ENCODE results near the gene ELOVL4.

ELOVL4 gene

GRCh38 chr6:79913369-79913768, 34.0 kb downstream of the ELOVL4 start:
- H3K27me3 ChIP-seq (ENCODE audit: control insufficient read depth in 2 of 2, insufficient read depth in 2 of 2, low read length in 2 of 2) = no peaks in the 10 kb centered on the region
- no peaks in the 10 kb centered on the region for H3K9me3 ChIP-seq (ENCODE audit: control insufficient read depth in 2 of 2, low read length in 2 of 2)
- no peaks in the 10 kb centered on the region for H3K36me3 ChIP-seq (ENCODE audit: control insufficient read depth in 2 of 2, insufficient read depth in 2 of 2, low read length in 2 of 2)
- H3K27ac ChIP-seq (ENCODE audit: low read depth in 2 of 2, low read length in 2 of 2) = no peak overlapping the region
- H3K4me1 ChIP-seq (ENCODE audit: control insufficient read depth in 2 of 2, insufficient read depth in 2 of 2, low read length in 2 of 2) = no peaks in the 10 kb centered on the region
- H3K4me3 ChIP-seq (ENCODE audit: low read length in 2 of 2) = no peak overlapping the region
- no peak overlapping the region for H3K9ac ChIP-seq (ENCODE audit: low read depth in 1 of 2, low read length in 2 of 2)

- Histone ChIP-seq H3K4me3 (ENCODE audit: low read length in 2 of 2) (no peak overlapping the region), H3K27me3 (ENCODE audit: control insufficient read depth in 2 of 2, insufficient read depth in 2 of 2, low read length in 2 of 2) (no peaks in the 10 kb centered on the region), H3K27ac (ENCODE audit: low read depth in 2 of 2, low read length in 2 of 2) (no peak overlapping the region), H3K4me1 (ENCODE audit: control insufficient read depth in 2 of 2, insufficient read depth in 2 of 2, low read length in 2 of 2) (no peaks in the 10 kb centered on the region), H3K9ac (ENCODE audit: low read depth in 1 of 2, low read length in 2 of 2) (no peak overlapping the region), H3K36me3 (ENCODE audit: control insufficient read depth in 2 of 2, insufficient read depth in 2 of 2, low read length in 2 of 2) (no peaks in the 10 kb centered on the region), H3K9me3 (ENCODE audit: control insufficient read depth in 2 of 2, low read length in 2 of 2) (no peaks in the 10 kb centered on the region)
Measured at GRCh38 chr6:79911992-79912391, 35.4 kb downstream of the ELOVL4 start.

GRCh38 chr6:79909517-79909916, 37.8 kb downstream of the ELOVL4 start:
- no peaks in the 10 kb centered on the region for H3K4me1 ChIP-seq (ENCODE audit: control insufficient read depth in 2 of 2, insufficient read depth in 2 of 2, low read length in 2 of 2)
- H3K9me3 ChIP-seq (ENCODE audit: control insufficient read depth in 2 of 2, low read length in 2 of 2) = no peaks in the 10 kb centered on the region
- H3K4me3 ChIP-seq (ENCODE audit: low read length in 2 of 2) = no peak overlapping the region
- H3K27ac ChIP-seq (ENCODE audit: low read depth in 2 of 2, low read length in 2 of 2) = no peak overlapping the region
- no peaks in the 10 kb centered on the region for H3K27me3 ChIP-seq (ENCODE audit: control insufficient read depth in 2 of 2, insufficient read depth in 2 of 2, low read length in 2 of 2)
- no peaks in the 10 kb centered on the region for H3K36me3 ChIP-seq (ENCODE audit: control insufficient read depth in 2 of 2, insufficient read depth in 2 of 2, low read length in 2 of 2)
- no peak overlapping the region for H3K9ac ChIP-seq (ENCODE audit: low read depth in 1 of 2, low read length in 2 of 2)

GRCh38 chr6:79902046-79902445, 45.3 kb downstream of the ELOVL4 start:
- H3K4me3 ChIP-seq (ENCODE audit: low read length in 2 of 2) = no peak overlapping the region
- H3K36me3 ChIP-seq (ENCODE audit: control insufficient read depth in 2 of 2, insufficient read depth in 2 of 2, low read length in 2 of 2) = no peaks in the 10 kb centered on the region
- H3K4me1 ChIP-seq (ENCODE audit: control insufficient read depth in 2 of 2, insufficient read depth in 2 of 2, low read length in 2 of 2) = no peaks in the 10 kb centered on the region
- no peaks in the 10 kb centered on the region for H3K9me3 ChIP-seq (ENCODE audit: control insufficient read depth in 2 of 2, low read length in 2 of 2)
- no peak overlapping the region for H3K27ac ChIP-seq (ENCODE audit: low read depth in 2 of 2, low read length in 2 of 2)
- no peak overlapping the region for H3K9ac ChIP-seq (ENCODE audit: low read depth in 1 of 2, low read length in 2 of 2)
- H3K27me3 ChIP-seq (ENCODE audit: control insufficient read depth in 2 of 2, insufficient read depth in 2 of 2, low read length in 2 of 2) = no peaks in the 10 kb centered on the region

- Histone ChIP-seq H3K4me3 (ENCODE audit: low read length in 2 of 2) (no peak overlapping the region), H3K4me1 (ENCODE audit: control insufficient read depth in 2 of 2, insufficient read depth in 2 of 2, low read length in 2 of 2) (no peaks in the 10 kb centered on the region), H3K36me3 (ENCODE audit: control insufficient read depth in 2 of 2, insufficient read depth in 2 of 2, low read length in 2 of 2) (no peaks in the 10 kb centered on the region), H3K9me3 (ENCODE audit: control insufficient read depth in 2 of 2, low read length in 2 of 2) (no peaks in the 10 kb centered on the region), H3K27me3 (ENCODE audit: control insufficient read depth in 2 of 2, insufficient read depth in 2 of 2, low read length in 2 of 2) (no peaks in the 10 kb centered on the region), H3K9ac (ENCODE audit: low read depth in 1 of 2, low read length in 2 of 2) (no peak overlapping the region), H3K27ac (ENCODE audit: low read depth in 2 of 2, low read length in 2 of 2) (no peak overlapping the region)
Measured at GRCh38 chr6:79898076-79898475, 49.3 kb downstream of the ELOVL4 start.

- Histone ChIP-seq H3K9me3 (ENCODE audit: control insufficient read depth in 2 of 2, low read length in 2 of 2) (no peaks in the 10 kb centered on the region), H3K27me3 (ENCODE audit: control insufficient read depth in 2 of 2, insufficient read depth in 2 of 2, low read length in 2 of 2) (no peaks in the 10 kb centered on the region), H3K4me1 (ENCODE audit: control insufficient read depth in 2 of 2, insufficient read depth in 2 of 2, low read length in 2 of 2) (no peaks in the 10 kb centered on the region), H3K4me3 (ENCODE audit: low read length in 2 of 2) (no peak overlapping the region), H3K27ac (ENCODE audit: low read depth in 2 of 2, low read length in 2 of 2) (no peak overlapping the region), H3K9ac (ENCODE audit: low read depth in 1 of 2, low read length in 2 of 2) (no peak overlapping the region), H3K36me3 (ENCODE audit: control insufficient read depth in 2 of 2, insufficient read depth in 2 of 2, low read length in 2 of 2) (no peaks in the 10 kb centered on the region)
Measured at GRCh38 chr6:79896075-79896449, 51.3 kb downstream of the ELOVL4 start.

GRCh38 chr6:79895382-79896074, 51.8 kb downstream of the ELOVL4 start:
- no peaks in the 10 kb centered on the region for H3K36me3 ChIP-seq (ENCODE audit: control insufficient read depth in 2 of 2, insufficient read depth in 2 of 2, low read length in 2 of 2)
- H3K27me3 ChIP-seq (ENCODE audit: control insufficient read depth in 2 of 2, insufficient read depth in 2 of 2, low read length in 2 of 2) = no peaks in the 10 kb centered on the region
- no peak overlapping the region for H3K27ac ChIP-seq (ENCODE audit: low read depth in 2 of 2, low read length in 2 of 2)
- H3K9ac ChIP-seq (ENCODE audit: low read depth in 1 of 2, low read length in 2 of 2) = no peak overlapping the region
- H3K4me3 ChIP-seq (ENCODE audit: low read length in 2 of 2) = no peak overlapping the region
- H3K9me3 ChIP-seq (ENCODE audit: control insufficient read depth in 2 of 2, low read length in 2 of 2) = no peaks in the 10 kb centered on the region
- no peaks in the 10 kb centered on the region for H3K4me1 ChIP-seq (ENCODE audit: control insufficient read depth in 2 of 2, insufficient read depth in 2 of 2, low read length in 2 of 2)

- Histone ChIP-seq H3K27me3 (ENCODE audit: control insufficient read depth in 2 of 2, insufficient read depth in 2 of 2, low read length in 2 of 2) (no peaks in the 10 kb centered on the region), H3K4me1 (ENCODE audit: control insufficient read depth in 2 of 2, insufficient read depth in 2 of 2, low read length in 2 of 2) (no peaks in the 10 kb centered on the region), H3K36me3 (ENCODE audit: control insufficient read depth in 2 of 2, insufficient read depth in 2 of 2, low read length in 2 of 2) (no peaks in the 10 kb centered on the region), H3K9ac (ENCODE audit: low read depth in 1 of 2, low read length in 2 of 2) (no peak overlapping the region), H3K27ac (ENCODE audit: low read depth in 2 of 2, low read length in 2 of 2) (no peak overlapping the region), H3K4me3 (ENCODE audit: low read length in 2 of 2) (no peak overlapping the region), H3K9me3 (ENCODE audit: control insufficient read depth in 2 of 2, low read length in 2 of 2) (no peaks in the 10 kb centered on the region)
Measured at GRCh38 chr6:79894939-79895338, 52.4 kb downstream of the ELOVL4 start.

- Histone ChIP-seq H3K27me3 (ENCODE audit: control insufficient read depth in 2 of 2, insufficient read depth in 2 of 2, low read length in 2 of 2) (no peaks in the 10 kb centered on the region), H3K4me3 (ENCODE audit: low read length in 2 of 2) (no peak overlapping the region), H3K9me3 (ENCODE audit: control insufficient read depth in 2 of 2, low read length in 2 of 2) (no peaks in the 10 kb centered on the region), H3K27ac (ENCODE audit: low read depth in 2 of 2, low read length in 2 of 2) (no peak overlapping the region), H3K4me1 (ENCODE audit: control insufficient read depth in 2 of 2, insufficient read depth in 2 of 2, low read length in 2 of 2) (no peaks in the 10 kb centered on the region), H3K36me3 (ENCODE audit: control insufficient read depth in 2 of 2, insufficient read depth in 2 of 2, low read length in 2 of 2) (no peaks in the 10 kb centered on the region), H3K9ac (ENCODE audit: low read depth in 1 of 2, low read length in 2 of 2) (no peak overlapping the region)
Measured at GRCh38 chr6:79888587-79888986, 58.8 kb downstream of the ELOVL4 start.

- H3K27me3 ChIP-seq (ENCODE audit: control insufficient read depth in 2 of 2, insufficient read depth in 2 of 2, low read length in 2 of 2) = no peaks in the 10 kb centered on the region
- no peak overlapping the region for H3K27ac ChIP-seq (ENCODE audit: low read depth in 2 of 2, low read length in 2 of 2)
- no peaks in the 10 kb centered on the region for H3K4me1 ChIP-seq (ENCODE audit: control insufficient read depth in 2 of 2, insufficient read depth in 2 of 2, low read length in 2 of 2)
- H3K4me3 ChIP-seq (ENCODE audit: low read length in 2 of 2) = no peak overlapping the region
- H3K9ac ChIP-seq (ENCODE audit: low read depth in 1 of 2, low read length in 2 of 2) = no peak overlapping the region
- H3K36me3 ChIP-seq (ENCODE audit: control insufficient read depth in 2 of 2, insufficient read depth in 2 of 2, low read length in 2 of 2) = no peaks in the 10 kb centered on the region
- no peaks in the 10 kb centered on the region for H3K9me3 ChIP-seq (ENCODE audit: control insufficient read depth in 2 of 2, low read length in 2 of 2)
Measured at GRCh38 chr6:79878142-79878748, 69.1 kb downstream of the ELOVL4 start.

Data from mucosa of rectum (tissue), 2 donors.